Nucleus accumbens (tissue), 56 donors: ENCODE measurements around the gene DIS3L2.
"Not testable (repeated sequence)": the region's sequence is repeated elsewhere in the genome, so short reads cannot be mapped to it uniquely, and the experiment has no call there.

ENCODE experiments used
- DNase-seq, 56 donors: peaks; one replicate each; lab custom pipeline; 2025; lab: John Stamatoyannopoulos, UW

DIS3L2 gene

GRCh38 chr2:232103140-232103737 lies 141.7 kb downstream of the DIS3L2 start:
- DNase-seq = no peak

GRCh38 chr2:232104076-232104646 lies 142.6 kb downstream of the DIS3L2 start:
- DNase-seq = no peak

- DNase-seq = no peak
These were observed 150.0 kb downstream of the DIS3L2 start for GRCh38 chr2:232111551-232111950.

GRCh38 chr2:232113821-232114220 lies 152.3 kb downstream of the DIS3L2 start:
- DNase-seq = no peak

- not testable (repeated sequence) for DNase-seq
These were observed 154.3 kb downstream of the DIS3L2 start for GRCh38 chr2:232115728-232116361.

- DNase-seq = no peak
These were observed 155.3 kb downstream of the DIS3L2 start for GRCh38 chr2:232116852-232117251.

- DNase-seq = no peak
These were observed 155.9 kb downstream of the DIS3L2 start for GRCh38 chr2:232117413-232117812.

- peak in 1 of 56 donors; percentile 8 for DNase-seq
These were observed 159.4 kb downstream of the DIS3L2 start for GRCh38 chr2:232120911-232121310.

GRCh38 chr2:232124309-232124708 lies 162.8 kb downstream of the DIS3L2 start:
- no peak for DNase-seq

GRCh38 chr2:232126301-232127099 lies 165.0 kb downstream of the DIS3L2 start:
- no peak for DNase-seq

GRCh38 chr2:232129483-232129882 lies 168.0 kb downstream of the DIS3L2 start:
- DNase-seq = no peak

- no peak for DNase-seq
These were observed 170.7 kb downstream of the DIS3L2 start for GRCh38 chr2:232132181-232132580.

GRCh38 chr2:232133078-232133477 lies 171.6 kb downstream of the DIS3L2 start:
- DNase-seq = no peak

GRCh38 chr2:232134939-232135338 lies 173.4 kb downstream of the DIS3L2 start:
- DNase-seq = no peak

GRCh38 chr2:232137356-232138147 lies 176.0 kb downstream of the DIS3L2 start:
- no peak for DNase-seq

GRCh38 chr2:232138441-232138840 lies 176.9 kb downstream of the DIS3L2 start:
- no peak for DNase-seq

GRCh38 chr2:232139171-232139594 lies 177.7 kb downstream of the DIS3L2 start:
- DNase-seq = no peak

GRCh38 chr2:232139786-232140562 lies 178.5 kb downstream of the DIS3L2 start:
- no peak for DNase-seq

GRCh38 chr2:232141591-232141990 lies 180.1 kb downstream of the DIS3L2 start:
- no peak for DNase-seq

- peak in 30 of 56 donors; percentile 2 to 60 (median 12) for DNase-seq
These were observed 180.5 kb downstream of the DIS3L2 start for GRCh38 chr2:232142049-232142448.
